Fibroblast of peridontal ligament (primary cell): ENCODE data around the gene CLEC16A.
A peak's percentile ranks its signal among the peaks of the same experiment; 100 is the strongest.

Experiments used
- DNase-seq: peaks from one replicate; pipeline ENCODE4 v3.0.0-alpha.2; 2010; ENCODE audit errors: extremely low read depth

CLEC16A gene

DNA sequence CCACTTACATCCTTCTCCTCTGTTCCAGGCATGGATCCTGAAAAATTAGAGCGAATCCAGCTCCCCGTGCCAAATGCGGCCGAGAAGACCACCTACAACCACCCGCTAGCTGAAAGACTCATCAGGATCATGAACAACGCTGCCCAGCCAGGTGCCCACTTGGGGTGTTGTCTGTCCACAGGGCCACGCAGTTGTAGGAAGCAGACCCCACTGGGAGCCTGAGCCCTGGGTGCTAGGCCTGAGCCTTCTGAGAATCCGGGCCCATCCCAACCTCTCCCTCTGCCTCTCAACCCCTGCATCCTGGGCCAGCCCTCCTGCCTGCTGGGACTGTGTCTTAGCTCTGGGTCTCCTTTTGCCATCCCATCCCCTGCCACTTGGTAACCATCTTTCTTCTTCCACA lies 95.4 kb downstream of the CLEC16A start:
- DNase-seq, result no peak

DNA sequence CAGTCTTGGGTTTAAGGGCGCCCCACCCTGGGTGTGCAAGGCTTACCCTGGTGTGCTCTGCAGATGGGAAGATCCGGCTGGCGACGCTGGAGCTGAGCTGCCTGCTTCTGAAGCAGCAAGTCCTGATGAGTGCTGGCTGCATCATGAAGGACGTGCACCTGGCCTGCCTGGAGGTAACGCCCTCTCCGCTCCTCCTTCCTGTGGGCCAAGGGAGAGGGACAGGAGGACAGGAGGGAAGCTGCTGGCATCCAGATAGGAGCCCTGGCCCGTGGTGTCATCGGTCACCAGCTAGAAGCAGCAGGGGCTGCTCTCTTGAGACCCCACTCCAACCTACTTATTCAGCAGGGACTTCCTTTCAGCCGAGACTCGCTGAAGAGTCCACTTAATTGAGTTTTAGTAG lies 97.8 kb downstream of the CLEC16A start:
- no peak for DNase-seq

DNA sequence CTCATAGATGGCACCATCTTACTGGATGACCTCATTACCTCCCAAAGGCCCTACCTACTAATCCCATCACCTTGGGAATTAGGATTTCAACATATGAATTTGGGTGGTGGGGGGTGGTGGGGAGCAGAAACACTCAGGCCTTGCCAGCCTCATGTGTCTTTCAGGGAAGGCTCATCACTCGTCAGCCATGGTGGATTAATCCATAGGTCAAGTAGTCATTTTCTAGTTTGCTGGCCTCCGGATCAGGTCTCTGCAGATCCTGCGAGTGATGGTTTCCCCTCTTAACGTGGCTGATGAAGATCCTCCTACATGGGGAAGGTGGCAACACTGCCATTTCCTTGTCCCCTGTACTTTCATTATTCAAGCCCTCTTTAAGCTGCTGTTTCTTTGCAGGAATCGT lies 101.1 kb downstream of the CLEC16A start:
- DNase-seq, result no peak

DNA sequence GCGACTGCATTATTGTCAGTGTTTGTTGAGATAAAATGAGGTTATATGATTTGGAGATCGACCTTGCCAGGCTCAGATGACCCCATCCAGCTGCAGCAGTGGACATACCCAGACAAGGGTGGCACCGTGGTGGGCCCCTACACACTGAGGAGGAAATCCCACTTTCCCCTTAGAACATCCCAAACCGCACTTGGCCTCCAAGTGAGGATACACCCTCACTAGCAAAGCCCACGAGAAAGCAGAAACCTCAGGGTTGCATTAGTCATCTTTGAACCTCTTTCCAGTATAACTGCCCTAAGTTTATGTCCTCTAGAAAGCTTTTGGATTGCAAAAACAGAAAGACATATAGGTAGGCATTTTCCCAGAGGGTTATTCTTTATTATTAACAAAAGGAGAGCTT lies 101.5 kb downstream of the CLEC16A start:
- peak; percentile 72 for DNase-seq

DNA sequence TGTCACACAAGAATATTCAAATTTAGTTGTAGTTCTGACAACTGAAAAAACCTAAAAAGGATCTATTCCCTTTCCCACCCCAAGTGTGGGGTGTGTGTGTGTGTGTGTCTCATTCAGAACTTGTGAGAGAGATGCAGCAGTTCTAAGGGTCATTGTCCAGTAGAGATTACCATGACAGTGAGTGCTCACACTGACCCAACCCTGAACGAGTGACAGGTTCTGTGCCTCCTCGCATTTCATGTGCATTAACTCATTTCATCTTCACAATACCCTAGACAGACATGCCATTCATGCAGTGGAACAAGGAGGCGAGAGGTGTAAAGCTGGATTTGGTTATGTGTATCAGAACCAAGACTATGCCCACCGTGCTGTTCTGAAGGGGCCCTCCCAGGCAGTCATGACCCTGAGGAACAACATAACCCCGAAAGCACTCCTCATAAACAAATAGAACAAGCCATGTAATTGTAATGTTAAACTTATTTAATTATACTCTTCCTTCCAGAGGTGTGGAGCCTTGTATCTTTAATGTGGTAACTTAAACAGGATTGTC lies 102.1 kb downstream of the CLEC16A start:
- DNase-seq, result no peak

DNA sequence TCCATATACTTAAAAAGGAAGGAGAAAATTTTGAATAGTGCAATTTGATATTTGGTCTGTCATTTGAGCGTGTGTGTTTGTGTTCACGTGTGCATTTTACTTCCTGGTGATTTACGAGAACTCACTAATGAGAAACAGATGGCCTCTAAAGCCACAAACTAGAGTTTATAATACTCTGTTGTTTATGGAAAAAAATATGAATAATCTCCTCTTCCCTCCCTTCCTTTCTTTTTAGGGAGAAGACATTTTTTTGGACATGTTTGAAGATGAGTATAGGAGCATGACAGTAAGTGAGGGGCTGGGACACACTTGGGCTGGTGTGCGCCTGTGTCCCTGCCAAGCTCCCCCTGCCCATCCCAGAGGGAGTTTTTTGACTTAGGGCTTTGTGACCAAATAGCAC lies 102.7 kb downstream of the CLEC16A start:
- peak; percentile 97 for DNase-seq

DNA sequence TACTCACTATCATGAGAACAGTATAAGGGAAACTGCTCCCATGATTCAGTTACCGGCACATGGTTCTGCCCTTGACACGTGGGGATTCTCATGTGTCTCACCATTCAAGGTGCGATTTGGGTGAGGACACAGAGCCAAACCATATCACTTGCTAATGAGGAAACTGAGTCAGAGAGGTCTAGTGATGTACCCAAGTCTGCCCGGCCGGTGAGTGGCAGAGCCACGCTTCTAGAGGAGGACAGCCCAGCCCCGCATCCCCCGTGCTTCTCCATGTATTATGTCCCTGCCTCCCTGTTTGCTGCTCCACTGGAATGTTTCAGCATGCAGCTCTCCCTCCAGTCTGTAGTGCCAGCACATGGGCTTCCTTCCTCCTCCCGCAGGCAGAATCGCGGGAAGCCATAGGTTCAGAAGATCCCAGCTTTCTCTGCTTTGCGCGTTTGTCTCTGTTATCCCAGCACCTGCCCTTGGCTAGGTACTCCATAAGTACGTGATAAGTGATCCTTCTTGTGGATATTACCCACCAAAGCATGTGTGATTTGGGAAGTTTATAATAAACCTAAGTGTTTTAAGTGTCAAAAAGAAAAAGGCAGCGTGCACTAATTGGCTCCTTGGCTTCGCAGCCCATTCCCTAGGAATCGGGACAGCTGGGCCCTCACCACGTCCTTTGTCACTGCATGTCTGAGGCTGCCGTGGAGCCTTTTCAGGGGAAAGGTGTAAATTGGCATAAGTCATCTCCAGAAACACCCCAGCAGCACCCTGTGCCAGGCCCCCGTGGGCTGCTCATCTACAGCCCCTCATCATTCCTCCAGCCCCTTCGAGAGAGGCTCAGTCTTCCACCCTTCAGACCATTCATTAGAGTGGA lies 103.8 kb downstream of the CLEC16A start:
- no peak for DNase-seq

DNA sequence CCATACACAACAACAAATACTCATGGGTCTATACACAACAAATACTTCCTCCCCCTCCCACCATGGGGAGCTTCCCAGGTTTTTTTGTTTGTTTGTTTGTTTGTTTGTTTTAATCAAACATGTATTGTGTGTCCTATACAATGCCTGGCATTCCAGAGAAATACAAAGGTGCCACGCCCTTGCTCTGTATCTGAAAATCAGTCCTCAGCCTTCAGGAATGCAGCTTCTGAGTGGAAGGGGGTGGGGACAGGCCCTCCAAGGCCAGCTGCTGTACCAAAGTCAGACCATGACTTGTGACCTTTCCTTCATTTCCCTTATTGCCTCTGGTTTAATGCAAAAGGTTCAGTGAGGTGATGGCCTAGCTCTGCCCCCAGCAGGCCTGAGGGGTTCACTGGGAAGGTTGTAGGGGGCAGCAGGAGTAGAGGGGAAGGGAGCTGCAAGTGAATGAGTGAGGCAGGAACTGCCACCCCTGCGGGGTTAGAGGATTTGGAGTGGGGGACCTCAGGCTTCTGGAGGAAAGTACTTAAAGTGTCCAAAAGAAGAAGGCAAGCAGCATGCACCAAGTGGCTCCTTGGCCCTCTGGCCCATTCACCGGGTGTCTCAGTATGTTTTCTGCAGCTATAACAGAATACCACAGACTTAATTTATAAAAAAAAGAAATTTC lies 105.2 kb downstream of the CLEC16A start:
- DNase-seq, result no peak

DNA sequence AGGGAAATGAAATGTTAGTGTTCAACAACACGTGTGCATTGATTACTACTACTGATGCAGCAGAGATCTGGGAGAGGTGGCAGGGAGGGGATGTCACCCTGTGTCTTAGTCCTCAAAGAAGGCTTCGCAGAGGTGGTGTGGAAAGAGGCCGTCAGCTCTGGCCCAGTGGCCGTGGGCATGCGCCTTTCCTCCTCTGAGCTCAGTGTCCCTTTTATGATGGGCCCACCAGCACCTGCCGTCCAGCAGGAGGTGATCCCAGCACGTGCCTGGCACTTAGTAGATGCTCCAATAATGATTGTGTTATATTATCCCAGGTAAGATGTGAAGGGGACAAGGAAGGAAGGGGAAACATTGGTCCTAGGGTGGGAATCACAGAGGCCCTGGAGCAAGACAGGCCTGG lies 106.2 kb downstream of the CLEC16A start:
- DNase-seq, result no peak

DNA sequence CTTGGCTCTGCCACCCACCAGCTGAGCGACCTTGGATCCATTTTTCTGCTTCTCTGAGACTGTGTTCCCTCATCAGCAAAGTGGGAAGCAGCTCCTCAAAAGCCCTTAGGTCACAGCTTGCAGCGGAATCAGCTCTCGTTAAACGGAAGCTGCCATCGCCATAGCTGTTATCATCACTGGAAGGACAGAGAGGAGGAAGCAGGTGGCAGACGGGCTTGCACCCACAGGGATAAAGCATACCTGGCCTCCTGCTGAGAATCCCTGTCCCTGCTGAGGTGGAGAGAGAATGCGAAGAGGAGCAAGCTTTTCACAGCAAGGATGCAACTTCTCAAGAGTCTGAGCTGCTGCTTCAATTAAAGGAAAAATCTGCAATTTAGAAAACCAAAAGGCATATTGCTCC lies 106.6 kb downstream of the CLEC16A start:
- no peak for DNase-seq

DNA sequence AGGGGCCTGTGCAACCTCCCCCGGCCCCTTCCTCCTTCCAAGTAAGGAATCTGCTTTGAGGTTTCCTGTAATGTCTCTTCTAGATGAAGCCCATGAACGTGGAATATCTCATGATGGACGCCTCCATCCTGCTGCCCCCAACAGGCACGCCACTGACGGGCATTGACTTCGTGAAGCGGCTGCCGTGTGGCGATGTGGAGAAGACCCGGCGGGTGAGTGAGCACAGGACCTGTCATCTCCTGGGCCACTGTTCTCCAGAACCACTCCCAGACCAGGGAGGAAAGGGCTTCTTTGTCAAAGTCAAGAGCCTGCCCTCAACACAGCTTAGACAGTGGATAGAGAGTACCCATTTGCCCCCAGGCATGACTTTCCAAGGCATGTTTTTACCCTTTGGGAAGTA lies 107.1 kb downstream of the CLEC16A start:
- DNase-seq, result no peak

DNA sequence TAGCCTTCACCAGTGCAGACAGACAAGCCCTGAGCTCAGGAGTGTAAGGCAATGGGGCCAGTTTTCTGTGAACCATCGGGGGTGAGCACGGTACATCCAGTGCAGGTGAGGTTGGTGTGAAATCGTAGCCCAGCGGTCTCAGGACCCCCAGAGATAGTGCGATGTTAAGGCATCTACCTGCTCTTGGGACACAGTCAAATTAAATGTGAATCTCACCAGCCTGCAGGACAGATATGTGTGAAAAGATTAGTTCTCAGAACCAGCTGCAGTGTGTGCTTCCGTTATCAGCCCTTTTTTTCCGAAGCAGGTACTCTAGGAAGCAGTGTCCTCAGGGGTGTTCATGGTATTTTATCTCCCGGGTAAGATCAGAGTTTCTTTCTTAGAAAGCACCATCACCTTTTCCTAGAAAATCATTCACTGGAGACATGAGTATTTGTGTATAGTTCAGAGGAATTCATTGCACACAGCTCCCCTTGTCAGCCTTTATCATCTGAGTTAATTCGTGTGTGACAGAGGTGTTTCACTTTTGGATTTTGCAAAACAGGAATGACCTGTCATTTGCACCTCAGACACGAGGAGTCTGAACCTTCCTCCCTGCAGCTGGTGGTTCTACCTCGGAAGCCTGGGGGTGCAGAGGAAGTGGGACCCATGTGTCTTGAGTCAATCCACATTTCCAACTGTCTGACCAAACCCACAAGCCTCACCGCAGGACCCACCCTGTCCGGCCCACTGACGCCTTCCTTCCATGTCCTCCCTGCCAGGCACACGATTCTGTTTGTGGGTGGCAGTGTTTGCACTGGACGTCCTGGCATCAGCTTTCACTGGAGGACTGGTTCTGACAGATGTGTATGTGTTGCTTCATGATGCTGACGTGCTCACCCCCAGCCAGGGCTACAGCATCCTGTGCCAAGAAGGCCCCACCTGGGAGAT lies 107.8 kb downstream of the CLEC16A start:
- DNase-seq, result no peak

DNA sequence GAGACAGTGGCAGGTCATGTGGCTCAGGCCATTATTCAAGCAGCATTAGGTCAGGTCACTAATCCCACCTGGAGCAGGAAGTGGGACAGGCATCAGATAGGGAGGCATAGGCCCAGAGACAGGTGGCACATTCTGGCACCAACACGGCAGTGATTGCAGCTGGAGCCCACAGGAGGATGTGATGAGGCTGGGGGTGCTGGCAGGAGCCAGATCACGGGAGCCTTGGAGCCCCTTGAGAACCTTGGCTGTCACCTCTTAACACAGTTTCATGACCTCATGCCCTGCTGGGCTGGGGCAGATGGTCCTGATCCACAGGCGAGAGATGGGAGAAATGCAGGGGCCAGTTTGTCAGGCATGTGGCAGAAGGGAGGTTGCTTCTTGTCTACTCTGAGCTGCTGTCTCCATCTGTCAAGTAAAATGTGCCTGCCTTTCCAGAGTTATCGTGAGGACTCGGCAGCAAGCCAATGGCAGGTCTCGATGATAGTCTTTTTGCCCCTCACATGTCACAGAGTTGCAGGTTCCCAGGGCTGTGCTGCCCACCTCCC lies 109.6 kb downstream of the CLEC16A start:
- DNase-seq, result no peak

DNA sequence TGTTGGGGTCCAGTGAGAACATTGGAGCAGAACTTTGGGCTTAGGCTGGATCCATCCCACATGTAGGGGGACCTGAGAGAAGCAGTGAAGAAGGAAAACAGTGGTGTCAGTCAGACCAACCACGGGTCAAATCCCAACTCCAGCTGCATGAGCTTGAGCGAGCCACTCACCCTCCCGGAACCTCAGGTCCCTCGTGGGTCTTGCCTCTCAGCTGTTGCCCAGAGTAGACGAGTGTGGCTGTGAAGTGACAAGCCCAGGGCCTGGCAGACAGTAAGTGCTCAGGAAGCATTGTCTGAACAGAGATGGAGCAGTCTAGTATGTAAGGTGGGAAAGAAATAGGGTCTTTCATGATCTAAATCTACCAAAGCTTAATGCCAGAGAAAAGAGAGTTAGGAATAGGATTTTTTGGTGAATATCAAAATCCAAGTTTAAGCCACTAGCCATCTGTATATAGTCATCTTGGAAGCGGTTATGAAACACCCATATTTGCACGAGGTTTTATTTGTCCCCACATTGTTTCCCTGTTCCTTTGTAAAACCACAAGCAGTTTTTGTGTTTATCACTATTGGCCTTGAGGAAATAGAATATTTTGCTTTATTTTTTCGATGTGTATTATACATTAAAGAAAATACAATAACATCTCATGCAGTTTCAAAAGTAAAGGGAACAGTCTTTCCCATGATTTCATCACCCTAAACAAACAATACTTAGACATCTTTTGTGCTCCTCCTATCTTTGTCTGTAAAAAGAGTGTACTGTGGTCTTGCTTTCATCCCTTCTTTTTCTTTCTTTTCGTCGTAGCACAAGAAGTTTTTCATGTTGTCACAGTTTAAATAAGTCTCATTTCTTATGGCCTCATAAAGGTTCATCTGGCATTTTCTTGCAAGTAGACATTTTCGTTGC lies 112.0 kb downstream of the CLEC16A start:
- DNase-seq, result peak; percentile 82

DNA sequence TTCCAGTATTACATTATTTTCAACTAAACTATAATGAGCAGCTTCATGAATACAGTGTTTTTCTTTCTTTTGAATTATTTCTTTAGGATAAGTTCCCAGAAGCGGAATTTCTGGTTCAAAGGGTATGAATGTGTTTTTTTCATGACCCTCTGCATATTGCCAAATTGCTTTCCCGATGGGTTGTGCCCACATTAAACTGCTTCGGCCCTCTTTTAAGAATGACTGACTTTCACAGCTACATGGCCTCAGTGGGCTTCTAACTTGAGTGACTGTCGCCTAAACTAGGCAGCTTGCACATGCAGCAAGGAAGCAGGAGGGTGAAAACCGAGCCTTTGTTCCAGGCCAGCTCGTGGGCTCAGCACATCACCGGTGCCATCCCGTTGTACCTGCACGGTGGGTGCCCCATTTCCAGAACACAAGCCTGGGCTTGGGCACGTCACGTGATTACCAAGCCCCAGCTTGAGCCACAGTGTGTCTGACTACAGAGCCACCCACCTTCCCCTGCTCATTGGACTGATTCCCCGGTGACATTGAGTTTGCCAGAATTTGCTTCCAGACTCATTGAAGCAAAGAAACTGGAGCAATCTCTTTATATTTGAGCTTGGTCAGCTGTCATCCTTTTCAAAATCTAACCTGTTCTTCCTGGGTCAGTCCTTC lies 112.8 kb downstream of the CLEC16A start:
- no peak for DNase-seq

DNA sequence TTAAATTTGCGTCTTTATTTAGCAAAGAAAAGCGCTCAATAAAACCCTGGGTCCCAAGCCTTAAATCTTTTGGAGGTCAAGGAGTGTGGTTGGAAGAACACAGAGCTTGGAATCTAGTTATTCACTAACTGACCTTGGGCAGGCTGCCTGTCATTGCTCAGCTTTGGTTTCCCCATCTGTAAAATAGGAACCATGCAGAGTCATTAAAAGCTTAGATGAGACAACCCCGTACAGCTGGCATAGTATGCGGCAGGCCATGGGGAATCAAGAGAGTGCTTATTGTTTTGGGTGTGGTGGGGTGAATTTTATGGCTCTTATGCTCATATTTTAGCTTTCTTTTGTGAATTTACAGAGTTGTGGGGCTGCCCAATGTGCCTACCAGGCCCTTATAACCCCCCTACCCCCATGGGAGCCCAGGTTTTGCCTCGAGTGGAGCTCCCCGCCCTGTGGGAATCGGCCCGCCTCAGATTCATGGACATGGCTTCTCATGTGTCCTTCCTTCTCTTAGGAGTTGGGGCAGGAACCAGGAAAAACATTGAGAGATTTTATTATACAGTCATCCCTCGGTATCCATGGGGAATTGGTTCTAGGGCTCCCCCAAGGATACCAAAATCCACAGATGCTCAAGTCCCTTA lies 113.5 kb downstream of the CLEC16A start:
- no peak for DNase-seq

DNA sequence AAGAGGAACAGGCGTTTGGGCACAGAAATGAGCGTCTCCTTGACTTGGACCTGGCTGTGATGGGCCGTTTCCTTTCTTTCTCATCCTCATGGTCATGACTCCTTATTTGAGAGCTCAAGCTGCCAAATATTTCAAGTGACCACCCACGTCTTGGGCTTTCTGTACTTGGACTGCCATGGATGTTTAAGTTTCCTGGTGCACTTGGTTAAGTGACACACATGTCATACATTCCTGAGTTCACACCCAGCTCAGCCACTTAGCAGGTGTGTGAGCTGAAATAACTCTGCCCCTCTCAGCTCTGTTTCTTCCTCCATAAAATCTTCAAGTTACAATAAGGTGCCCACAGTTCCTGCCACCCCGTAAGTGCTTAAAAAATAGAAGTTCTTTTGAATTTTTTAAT lies 114.5 kb downstream of the CLEC16A start:
- no peak for DNase-seq

DNA sequence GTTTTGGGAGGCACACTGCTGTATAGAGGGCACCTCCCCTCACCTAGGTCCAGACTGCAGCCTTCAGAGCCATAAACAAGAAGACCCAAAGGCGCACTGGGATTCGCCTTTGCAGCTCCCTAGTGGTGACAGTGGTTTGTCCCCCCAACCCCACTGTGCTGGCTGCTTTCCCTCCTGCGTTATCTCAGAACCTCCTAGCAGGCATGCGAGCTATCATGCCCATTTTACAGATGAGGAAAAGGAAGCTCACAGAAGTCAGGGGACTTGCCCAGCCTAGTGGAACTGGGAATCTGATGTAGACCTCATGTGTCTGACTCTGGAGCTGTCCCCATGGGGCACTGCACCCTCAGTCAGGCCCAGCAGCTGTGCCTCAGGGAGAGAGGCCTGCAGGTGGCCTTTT lies 115.2 kb downstream of the CLEC16A start:
- DNase-seq, result no peak

DNA sequence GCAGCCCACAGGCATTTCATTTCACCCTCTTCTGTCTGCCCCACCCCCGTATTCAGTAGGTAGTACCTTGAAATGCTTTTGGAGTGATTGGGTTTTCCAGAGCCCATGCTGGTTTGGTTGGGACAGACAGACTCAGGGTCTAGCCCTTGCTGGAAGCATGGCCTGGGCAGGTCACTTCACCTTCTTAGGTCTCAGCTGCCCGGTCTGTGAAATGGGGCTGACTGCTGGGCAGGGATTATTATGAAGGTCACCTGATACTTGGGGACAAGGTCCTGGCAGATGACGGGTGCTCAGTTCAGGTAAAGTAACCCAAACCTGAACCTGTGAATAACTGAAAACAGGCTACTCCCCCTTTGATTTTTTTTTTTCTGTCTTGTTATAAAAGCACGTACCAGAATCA lies 116.0 kb downstream of the CLEC16A start:
- DNase-seq, result no peak

DNA sequence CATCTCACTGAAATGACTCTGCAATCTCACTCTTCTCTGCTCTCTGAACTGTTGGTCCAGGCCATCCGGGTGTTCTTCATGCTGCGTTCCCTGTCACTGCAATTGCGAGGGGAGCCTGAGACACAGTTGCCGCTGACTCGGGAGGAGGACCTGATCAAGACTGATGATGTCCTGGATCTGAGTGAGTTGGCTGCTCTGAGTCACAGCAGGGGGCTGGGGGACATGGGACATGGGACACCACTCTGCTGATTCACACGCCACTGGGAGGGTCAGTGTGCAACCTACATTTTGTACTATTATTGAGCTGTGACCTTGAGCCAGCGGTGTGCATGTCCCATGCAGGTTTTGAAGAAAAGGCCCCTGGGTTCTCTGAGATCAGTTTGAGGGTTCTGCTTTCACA lies 116.5 kb downstream of the CLEC16A start:
- DNase-seq, result no peak
